GM10266 (cell line): Measurements from ENCODE around the gene NIBAN1.

ENCODE experiments used
- DNase-seq: peaks from one replicate; pipeline ENCODE4 v3.0.0; 2012; ENCODE audit errors: extremely low spot score
- CTCF ChIP-seq: IDR thresholded peaks from 2 replicates; pipeline ENCODE4 v1.5.1; 2012; ENCODE audit warnings: mild to moderate bottlenecking, low read depth; ENCODE audit not compliant: control insufficient read depth, insufficient read depth; ENCODE audit errors: missing control alignments

NIBAN1 gene

GRCh38 chr1:184974056-184974836 is at the start of gene NIBAN1:
Gene NIBAN1, minus strand, starts transcription at chr1:184974508. Its CDS starts 152 bp downstream, at chr1:184974356.
- peak; percentile 75 for DNase-seq
- TF ChIP-seq CTCF: no peak

- no peak for DNase-seq
- TF ChIP-seq CTCF: no peak
These were observed 43.7 kb upstream of the NIBAN1 start for GRCh38 chr1:185017966-185018365.

GRCh38 chr1:185017338-185017737 is 43.0 kb upstream of the NIBAN1 start:
- TF ChIP-seq CTCF: no peak
- no peak for DNase-seq

GRCh38 chr1:185016880-185017279 is 42.6 kb upstream of the NIBAN1 start:
- no peak for TF ChIP-seq CTCF
- DNase-seq: no peak

GRCh38 chr1:185015631-185016030 is 41.3 kb upstream of the NIBAN1 start:
- TF ChIP-seq CTCF: no peak
- no peak for DNase-seq

GRCh38 chr1:185014941-185015340 is 40.6 kb upstream of the NIBAN1 start:
- TF ChIP-seq CTCF: no peak
- DNase-seq: no peak

- no peak for TF ChIP-seq CTCF
- no peak for DNase-seq
These were observed 36.1 kb upstream of the NIBAN1 start for GRCh38 chr1:185010361-185010760.
